ENCODE measurements around the gene NARS2.

GRCh38 chr11:78392854-78393253 lies 181.8 kb downstream of the NARS2 start:
- TF ChIP-seq CTCF (IDR thresholded peaks at IDR 0.05; ENCODE audit: low read depth, low read length) = no peak
- no peak for TF ChIP-seq POLR2A (IDR thresholded peaks at IDR 0.05; ENCODE audit: extremely low read depth, insufficient read length)
- no peak for TF ChIP-seq MAX (IDR thresholded peaks at IDR 0.05; ENCODE audit: low read depth, low read length)

Measured in NB4 (cell line).